WTC11 (cell line): ENCODE measurements around the gene PARP12. TPM values are rescaled to one million over a fixed set of nuclear protein-coding genes. Genes with fewer than 3 reads are reported as not detected.

Source experiments
- ATAC-seq: fragments of 200-7000 bp; cut with Tn5 transposase; 2 replicates; pipeline ENCODE4 v1.10.0; 2021; ENCODE audit warnings: mild to moderate bottlenecking, moderate library complexity
- CTCF ChIA-PET: fragments of 300-600 bp; sonication (Branson Sonifier 250); formaldehyde crosslinking; loops from one replicate; lab custom pipeline; 2021; ENCODE audit warnings: antibody characterized with exemption; lab: Charles Lee
- POLR2A ChIA-PET: fragments of 350-600 bp; sonication (Branson Sonifier 250); formaldehyde crosslinking; loops from one replicate; lab custom pipeline; 2021; ENCODE audit warnings: antibody characterized with exemption; lab: Charles Lee
- DNase-seq: peaks from one replicate; pipeline ENCODE4 v3.0.0; 2021; ENCODE audit warnings: low spot score
- H3K27ac Mint-ChIP-seq: 2 replicates; pipeline ENCODE4 v1.8.0; 2021; ENCODE audit warnings: mixed read lengths
- H3K27me3 Mint-ChIP-seq: 2 replicates; pipeline ENCODE4 v1.8.0; 2021; ENCODE audit warnings: low read depth, mild to moderate bottlenecking, moderate library complexity, mixed read lengths
- H3K36me3 Mint-ChIP-seq: 2 replicates; pipeline ENCODE4 v1.8.0; 2021; ENCODE audit warnings: mixed read lengths
- H3K4me1 Mint-ChIP-seq: 2 replicates; pipeline ENCODE4 v1.8.0; 2022; ENCODE audit warnings: mixed read lengths
- H3K4me3 Mint-ChIP-seq: 2 replicates; pipeline ENCODE4 v1.8.0; 2021; ENCODE audit warnings: mild to moderate bottlenecking, moderate library complexity, mixed read lengths
- H3K9me3 Mint-ChIP-seq: 2 replicates; pipeline ENCODE4 v1.8.0; 2021; ENCODE audit warnings: mixed read lengths
- CREM ChIP-seq: sonication (generic); formaldehyde crosslinking; IDR thresholded peaks from 2 replicates; pipeline ENCODE4 v1.8.1; 2022; ENCODE audit warnings: mild to moderate bottlenecking, missing genetic modification reagents, moderate library complexity
- FOXP1 ChIP-seq: sonication (generic); formaldehyde crosslinking; IDR thresholded peaks from 2 replicates; pipeline ENCODE4 v1.8.0; 2022; ENCODE audit warnings: missing genetic modification reagents, mild to moderate bottlenecking, moderate library complexity, borderline replicate concordance
- GABPB1 ChIP-seq: sonication (generic); formaldehyde crosslinking; IDR thresholded peaks from 2 replicates; pipeline ENCODE4 v1.8.1; 2023; ENCODE audit warnings: mild to moderate bottlenecking, missing genetic modification reagents
- HMGA2 ChIP-seq: fragments of 250-450 bp; sonication (Bioruptor Pico); IDR thresholded peaks from 2 replicates; pipeline ENCODE4 v1.4.0; 2021; ENCODE audit warnings: mild to moderate bottlenecking, moderate library complexity
- HMGXB4 ChIP-seq: sonication (generic); formaldehyde crosslinking; IDR thresholded peaks from 2 replicates; pipeline ENCODE4 v1.8.1; 2023; ENCODE audit warnings: mild to moderate bottlenecking, moderate library complexity, missing genetic modification reagents
- IRF1 ChIP-seq: sonication (generic); formaldehyde crosslinking; IDR thresholded peaks from 2 replicates; pipeline ENCODE4 v1.8.0; 2023; ENCODE audit warnings: missing genetic modification reagents
- JUN ChIP-seq: sonication (generic); formaldehyde crosslinking; IDR thresholded peaks from 2 replicates; pipeline ENCODE4 v1.8.0; 2023; ENCODE audit warnings: mild to moderate bottlenecking, missing genetic modification reagents
- MXD4 ChIP-seq: fragments of 250-450 bp; sonication (Bioruptor Pico); IDR thresholded peaks from 2 replicates; pipeline ENCODE4 v1.8.0; 2021; ENCODE audit warnings: mild to moderate bottlenecking, moderate library complexity, borderline replicate concordance
- NFE2L1 ChIP-seq: sonication (generic); formaldehyde crosslinking; IDR thresholded peaks from 2 replicates; pipeline ENCODE4 v1.8.1; 2023; ENCODE audit warnings: missing genetic modification reagents
- PRDM15 ChIP-seq: sonication (generic); formaldehyde crosslinking; IDR thresholded peaks from 2 replicates; pipeline ENCODE4 v1.8.0; 2022; ENCODE audit warnings: missing genetic modification reagents
- RELA ChIP-seq: sonication (generic); formaldehyde crosslinking; IDR thresholded peaks from 2 replicates; pipeline ENCODE4 v1.8.1; 2022; ENCODE audit warnings: missing genetic modification reagents, mild to moderate bottlenecking, borderline replicate concordance
- SMAD4 ChIP-seq: sonication (generic); formaldehyde crosslinking; IDR thresholded peaks from 2 replicates; pipeline ENCODE4 v1.8.0; 2022; ENCODE audit warnings: mild to moderate bottlenecking, missing genetic modification reagents
- SOX15 ChIP-seq: fragments of 250-450 bp; sonication (Bioruptor Pico); IDR thresholded peaks from 2 replicates; pipeline ENCODE4 v1.9.0; 2021; ENCODE audit warnings: mild to moderate bottlenecking
- TEAD1 ChIP-seq: sonication (generic); formaldehyde crosslinking; IDR thresholded peaks from 2 replicates; pipeline ENCODE4 v1.8.0; 2022; ENCODE audit warnings: mild to moderate bottlenecking, missing genetic modification reagents
- TEAD4 ChIP-seq: sonication (generic); formaldehyde crosslinking; IDR thresholded peaks from 2 replicates; pipeline ENCODE4 v1.8.0; 2022; ENCODE audit warnings: mild to moderate bottlenecking, missing genetic modification reagents
- TP53 ChIP-seq: sonication (generic); formaldehyde crosslinking; IDR thresholded peaks from 2 replicates; pipeline ENCODE4 v1.8.1; 2023; ENCODE audit warnings: mild to moderate bottlenecking, missing genetic modification reagents
- USF2 ChIP-seq: sonication (generic); formaldehyde crosslinking; IDR thresholded peaks from 2 replicates; pipeline ENCODE4 v1.8.1; 2023; ENCODE audit warnings: mild to moderate bottlenecking, missing genetic modification reagents, moderate library complexity
- ZMAT4 ChIP-seq: fragments of 250-450 bp; sonication (Bioruptor Pico); IDR thresholded peaks from 2 replicates; pipeline ENCODE4 v1.9.0; 2021; ENCODE audit warnings: mild to moderate bottlenecking
- ZNF219 ChIP-seq: sonication (generic); formaldehyde crosslinking; IDR thresholded peaks from 2 replicates; pipeline ENCODE4 v1.8.0; 2023; ENCODE audit warnings: missing genetic modification reagents, mild to moderate bottlenecking, borderline replicate concordance
- ZNF396 ChIP-seq: fragments of 250-450 bp; sonication (Bioruptor Pico); IDR thresholded peaks from 2 replicates; pipeline ENCODE4 v1.8.0; 2021; ENCODE audit warnings: mild to moderate bottlenecking, moderate library complexity, borderline replicate concordance
- ZNF425 ChIP-seq: fragments of 250-450 bp; sonication (Bioruptor Pico); conservative IDR thresholded peaks from 2 replicates; pipeline ENCODE4 v1.9.0; 2021; ENCODE audit warnings: mild to moderate bottlenecking
- total RNA-seq: library from RNA; stranded (reverse); gene quantifications from 3 replicates; pipeline ENCODE4 v1.2.3, GENCODE V29; 2021

Gene PARP12
- total RNA-seq, 1 experiment from 2014 or later, result 9.1 TPM

DNA sequence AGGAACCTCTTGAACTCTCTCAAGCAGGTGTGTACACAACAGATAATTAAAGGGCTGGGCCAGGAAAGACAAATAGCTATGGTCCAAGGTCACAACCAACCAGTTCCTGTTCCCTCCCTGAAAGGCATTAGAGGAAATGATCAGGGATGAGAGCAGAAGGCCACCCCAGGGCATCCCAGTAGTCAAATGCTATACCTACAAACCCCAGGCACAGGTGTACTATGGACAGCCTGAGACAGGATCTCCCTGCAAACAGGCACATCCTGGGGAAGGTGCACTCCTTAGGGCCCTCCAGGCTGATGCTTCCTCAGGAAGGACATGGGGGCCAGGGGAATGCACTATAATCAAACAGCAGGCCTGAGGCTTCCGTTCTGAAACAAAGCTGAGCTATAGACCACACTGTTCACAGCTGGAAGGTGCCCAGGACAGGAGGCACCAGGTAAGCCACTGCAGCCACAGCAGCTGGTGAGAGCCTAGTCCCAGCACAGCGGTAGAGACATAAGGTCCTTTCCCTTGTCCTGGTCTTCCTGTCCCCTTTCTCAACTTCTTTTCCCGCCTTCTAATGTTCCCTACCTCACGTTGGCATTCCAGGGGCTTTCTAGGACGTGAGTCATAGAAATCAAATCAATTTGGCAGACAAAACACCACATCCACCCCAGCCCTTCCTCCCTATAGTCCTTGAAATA is 13.3 kb downstream of the PARP12 start:
- Mint-ChIP-seq H3K4me3 (no peak overlapping the region), H3K27me3 (no peaks in the 10 kb centered on the region), H3K4me1 (no peaks in the 10 kb centered on the region), H3K27ac (no peak overlapping the region), H3K9me3 (no peaks in the 10 kb centered on the region), H3K36me3 (no peaks in the 10 kb centered on the region)
- no peak for DNase-seq
- TF ChIP-seq TEAD4 (no peak), HMGA2 (no peak), GABPB1 (CRISPR knock-in tag) (peak; percentile 59)
- ChIA-PET CTCF (no interaction called here), POLR2A (no interaction called here)
- no peak for ATAC-seq

GRCh38 chr7:140048989-140049338 is 13.8 kb downstream of the PARP12 start:
- TF ChIP-seq USF2 (CRISPR knock-in tag) (no peak), ZMAT4 (CRISPR knock-in tag) (no peak), MXD4 (CRISPR knock-in tag) (no peak), IRF1 (CRISPR knock-in tag) (no peak), SMAD4 (CRISPR knock-in tag) (no peak), ZNF396 (no peak), TP53 (CRISPR knock-in tag) (no peak), CREM (no peak)
- DNase-seq (no peak), ATAC-seq (no peak)
- Mint-ChIP-seq H3K4me1 (no peaks in the 10 kb centered on the region), H3K9me3 (no peaks in the 10 kb centered on the region), H3K27me3 (no peaks in the 10 kb centered on the region), H3K36me3 (no peaks in the 10 kb centered on the region), H3K27ac (no peak overlapping the region), H3K4me3 (no peak overlapping the region)
- ChIA-PET CTCF (no interaction called here), POLR2A (no interaction called here)

GRCh38 chr7:140048138-140048537 is 14.6 kb downstream of the PARP12 start:
- H3K9me3 Mint-ChIP-seq, result no peaks in the 10 kb centered on the region
- POLR2A ChIA-PET, result no interaction called here
- H3K4me3 Mint-ChIP-seq, result no peak overlapping the region
- DNase-seq, result no peak
- no peaks in the 10 kb centered on the region for H3K4me1 Mint-ChIP-seq
- no peaks in the 10 kb centered on the region for H3K27me3 Mint-ChIP-seq
- CTCF ChIA-PET, result no interaction called here
- ATAC-seq, result no peak
- H3K27ac Mint-ChIP-seq, result no peak overlapping the region
- no peaks in the 10 kb centered on the region for H3K36me3 Mint-ChIP-seq
- no peak for TF ChIP-seq NFE2L1 (CRISPR knock-in tag)

- ChIA-PET CTCF (no interaction called here), POLR2A (no interaction called here)
- no peak for DNase-seq
- Mint-ChIP-seq H3K4me3 (no peak overlapping the region), H3K27ac (no peak overlapping the region), H3K9me3 (no peaks in the 10 kb centered on the region), H3K27me3 (no peaks in the 10 kb centered on the region), H3K36me3 (no peaks in the 10 kb centered on the region), H3K4me1 (no peaks in the 10 kb centered on the region)
- no peak for ATAC-seq
- TF ChIP-seq JUN (CRISPR knock-in tag) (no peak), ZMAT4 (CRISPR knock-in tag) (no peak), HMGXB4 (CRISPR knock-in tag) (no peak), ZNF425 (CRISPR knock-in tag) (no peak), RELA (no peak), SOX15 (CRISPR knock-in tag) (no peak), PRDM15 (CRISPR knock-in tag) (no peak), TEAD1 (CRISPR knock-in tag) (no peak), ZNF219 (CRISPR knock-in tag) (no peak), FOXP1 (CRISPR knock-in tag) (no peak)
These were observed 15.6 kb downstream of the PARP12 start for GRCh38 chr7:140047197-140047596.
